OCI-LY1 (cell line): Measurements from ENCODE around the gene LAT.

Experiments used
- H2AFZ ChIP-seq: fragments of 200-600 bp; sonication (generic), shearing (Covaris generic); 2 replicates; pipeline ENCODE4 v1.6.0; 2014; ENCODE audit warnings: antibody characterized with exemption, mild to moderate bottlenecking, low read length
- H3F3A ChIP-seq: fragments of 200-600 bp; sonication (generic), shearing (Covaris generic); 2 replicates; pipeline ENCODE4 v1.6.0; 2014; ENCODE audit warnings: mild to moderate bottlenecking, antibody characterized with exemption, low read length, moderate library complexity; ENCODE audit not compliant: insufficient read depth
- H3K27ac ChIP-seq: fragments of 200-600 bp; sonication (generic); 2 replicates; pipeline ENCODE4 v1.5.1; 2014; ENCODE audit warnings: low read length, mixed run types, mild to moderate bottlenecking, low read depth; ENCODE audit not compliant: poor library complexity, severe bottlenecking
- H3K27me3 ChIP-seq: fragments of 200-600 bp; sonication (generic); 2 replicates; pipeline ENCODE4 v1.6.0; 2014; ENCODE audit warnings: antibody characterized with exemption, mild to moderate bottlenecking, low read length, moderate library complexity; ENCODE audit not compliant: insufficient read depth
- H3K36me3 ChIP-seq: fragments of 200-600 bp; sonication (generic); 2 replicates; pipeline ENCODE4 v1.6.1; 2014; ENCODE audit warnings: mild to moderate bottlenecking, antibody characterized with exemption, low read length, moderate library complexity, mixed read lengths; ENCODE audit not compliant: insufficient read depth
- H3K4me1 ChIP-seq: fragments of 200-600 bp; sonication (generic); 2 replicates; pipeline ENCODE4 v1.5.1; 2014; ENCODE audit warnings: mild to moderate bottlenecking, low read length, moderate library complexity; ENCODE audit not compliant: insufficient read depth, severe bottlenecking
- H3K4me2 ChIP-seq: fragments of 200-600 bp; sonication (generic), shearing (Covaris generic); 2 replicates; pipeline ENCODE4 v1.6.1; 2014; ENCODE audit warnings: low read length
- H3K4me3 ChIP-seq: fragments of 200-600 bp; sonication (generic); 2 replicates; pipeline ENCODE4 v1.5.1; 2014; ENCODE audit warnings: low read length, low read depth, mild to moderate bottlenecking, mixed read lengths; ENCODE audit not compliant: poor library complexity, severe bottlenecking
- H3K79me2 ChIP-seq: fragments of 200-600 bp; shearing (Covaris generic); 2 replicates; pipeline ENCODE4 v1.6.1; 2016; ENCODE audit warnings: mixed run types, low read length, mixed read lengths; ENCODE audit not compliant: insufficient read depth
- H3K9ac ChIP-seq: fragments of 200-600 bp; sonication (generic), shearing (Covaris generic); 2 replicates; pipeline ENCODE4 v1.6.1; 2014; ENCODE audit warnings: mild to moderate bottlenecking, low read length, mixed read lengths
- H3K9me2 ChIP-seq: fragments of 200-600 bp; sonication (generic), shearing (Covaris generic); 2 replicates; pipeline ENCODE4 v1.6.1; 2014; ENCODE audit warnings: low read depth, mild to moderate bottlenecking, low read length, mixed read lengths
- H3K9me3 ChIP-seq: fragments of 200-600 bp; shearing (Covaris generic); 2 replicates; pipeline ENCODE4 v1.6.1; 2014; ENCODE audit warnings: low read length, mixed read lengths
- H4K20me1 ChIP-seq: fragments of 200-600 bp; sonication (generic), shearing (Covaris generic); 2 replicates; pipeline ENCODE4 v1.6.0; 2016; ENCODE audit warnings: mild to moderate bottlenecking, low read length; ENCODE audit not compliant: insufficient read depth
- CTCF ChIP-seq: fragments of 200-600 bp; sonication (generic), shearing (Covaris generic); IDR thresholded peaks from 2 replicates; pipeline ENCODE4 v1.5.1; 2017; ENCODE audit warnings: mild to moderate bottlenecking, antibody characterized with exemption, low read length, moderate library complexity, mixed read lengths
- EZH2 ChIP-seq: fragments of 200-600 bp; sonication (generic), shearing (Covaris generic); IDR thresholded peaks from 2 replicates; pipeline ENCODE4 v1.8.0; 2017; ENCODE audit warnings: borderline replicate concordance, mixed run types, mild to moderate bottlenecking, antibody characterized with exemption, low read length, moderate library complexity, mixed read lengths

LAT gene

GRCh38 chr16:28951410-28951943 is 33.4 kb upstream of the LAT start:
- Histone ChIP-seq H4K20me1 (no peaks in the 10 kb centered on the region), H3K27me3 (no peaks in the 10 kb centered on the region), H3K9ac (peak overlapping the region; percentile 90), H3K79me2 (peaks cover 15% of the 10 kb centered on the region), H3F3A (0 out of 2 replicates have a peak, but pooled peaks cover 3% of the 10 kb centered on the region), H3K4me1 (peaks cover 17% of the 10 kb centered on the region), H3K4me3 (peak overlapping the region; percentile 82), H2AFZ (no peak overlapping the region), H3K27ac (no peak overlapping the region), H3K36me3 (peaks cover 45% of the 10 kb centered on the region), H3K9me3 (no peaks in the 10 kb centered on the region), H3K4me2 (peak overlapping the region; percentile 82), H3K9me2 (no peaks in the 10 kb centered on the region)
- TF ChIP-seq EZH2: no peak
- no peak for TF ChIP-seq CTCF

- TF ChIP-seq EZH2 (no peak), CTCF (no peak)
- Histone ChIP-seq H3K9me2 (no peaks in the 10 kb centered on the region), H3K4me3 (no peak overlapping the region), H3K4me2 (no peak overlapping the region), H3K27ac (no peak overlapping the region), H3K9ac (no peak overlapping the region), H3K79me2 (no peaks in the 10 kb centered on the region), H3K4me1 (no peaks in the 10 kb centered on the region), H4K20me1 (no peaks in the 10 kb centered on the region), H3K27me3 (no peaks in the 10 kb centered on the region), H3F3A (no peaks in the 10 kb centered on the region), H2AFZ (no peak overlapping the region), H3K36me3 (peaks cover 95% of the 10 kb centered on the region), H3K9me3 (no peaks in the 10 kb centered on the region)
These were observed 26.6 kb upstream of the LAT start for GRCh38 chr16:28958216-28958615.

- Histone ChIP-seq H3K79me2 (no peaks in the 10 kb centered on the region), H3K9me3 (no peaks in the 10 kb centered on the region), H3K9ac (no peak overlapping the region), H3K36me3 (peaks cover 95% of the 10 kb centered on the region), H2AFZ (no peak overlapping the region), H3K27me3 (no peaks in the 10 kb centered on the region), H3K4me3 (no peak overlapping the region), H3K27ac (no peak overlapping the region), H3F3A (no peaks in the 10 kb centered on the region), H3K9me2 (no peaks in the 10 kb centered on the region), H4K20me1 (no peaks in the 10 kb centered on the region), H3K4me1 (no peaks in the 10 kb centered on the region), H3K4me2 (no peak overlapping the region)
- TF ChIP-seq EZH2 (no peak), CTCF (no peak)
These were observed 26.0 kb upstream of the LAT start for GRCh38 chr16:28958836-28959235.
